K562 (cell line): ENCODE data around the gene MTF1. TPM values are rescaled to one million over a fixed set of nuclear protein-coding genes. Genes with fewer than 3 reads are reported as not detected.
A peak's percentile ranks its signal among the peaks of the same experiment; 100 is the strongest.

Source experiments
- CSDE1 ChIP-seq, 2 experiments: fragments of 450-650 bp; IDR thresholded peaks; 2 replicates each; pipeline ENCODE4 v1.6.1; 2016; ENCODE audit warnings: mild to moderate bottlenecking in 1 of 2
- ELF2 ChIP-seq: fragments of 250-450 bp; sonication (Bioruptor Pico); IDR thresholded peaks from 2 replicates; pipeline ENCODE4 v1.5.0; 2021; ENCODE audit warnings: mild to moderate bottlenecking
- FOXK2 ChIP-seq, 2 experiments: fragments of 450-650 bp; IDR thresholded peaks in 1 of 2; conservative IDR thresholded peaks in 1 of 2; 2 replicates each; pipeline ENCODE4 v1.6.1; 2016; ENCODE audit warnings: low read depth in 2 of 2, mild to moderate bottlenecking in 1 of 2
- HEY1 ChIP-seq: fragments of 250-450 bp; sonication (Bioruptor Pico); IDR thresholded peaks from 2 replicates; pipeline ENCODE4 v1.5.0; 2020; ENCODE audit warnings: mild to moderate bottlenecking, moderate library complexity, borderline replicate concordance
- KAT7 ChIP-seq: sonication (generic); formaldehyde crosslinking; IDR thresholded peaks from 2 replicates; pipeline ENCODE4 v1.8.0; 2022; ENCODE audit warnings: missing genetic modification reagents, mild to moderate bottlenecking, borderline replicate concordance
- NR1H2 ChIP-seq: sonication (generic); formaldehyde crosslinking; IDR thresholded peaks from 2 replicates; pipeline ENCODE4 v1.4.0; 2020; ENCODE audit warnings: mild to moderate bottlenecking, missing genetic modification reagents
- POLR2AphosphoS5 ChIP-seq: IDR thresholded peaks from 2 replicates; pipeline ENCODE4 v1.6.1; 2011; ENCODE audit warnings: mild to moderate bottlenecking, low read depth, low read length, moderate library complexity; ENCODE audit not compliant: control insufficient read depth, insufficient read depth
- RBM39 ChIP-seq: fragments of 200-400 bp; formaldehyde crosslinking; optimal IDR thresholded peaks from 2 replicates; pipeline ENCODE3; 2018; ENCODE audit warnings: low read depth, low read length
- TRIM24 ChIP-seq, 2 experiments: fragments of 450-650 bp; IDR thresholded peaks; 2 replicates each; pipeline ENCODE4 v1.6.1; 2016
- ZNF124 ChIP-seq: sonication (generic); formaldehyde crosslinking; IDR thresholded peaks from 2 replicates; pipeline ENCODE4 v1.8.1; 2022; ENCODE audit warnings: missing genetic modification reagents
- ZNF140 ChIP-seq: fragments of 250-450 bp; sonication (Bioruptor Pico); IDR thresholded peaks from 2 replicates; pipeline ENCODE4 v1.8.0; 2021; ENCODE audit warnings: moderate library complexity, mild to moderate bottlenecking, inconsistent platforms
- ZNF217 ChIP-seq: sonication (generic); formaldehyde crosslinking; IDR thresholded peaks from 2 replicates; pipeline ENCODE4 v1.8.0; 2022; ENCODE audit warnings: mild to moderate bottlenecking, missing genetic modification reagents
- ZNF431 ChIP-seq: sonication (generic); formaldehyde crosslinking; IDR thresholded peaks from 2 replicates; pipeline ENCODE4 v1.8.0; 2022; ENCODE audit warnings: mild to moderate bottlenecking, missing genetic modification reagents
- polyA plus RNA-seq, 8 experiments: library from polyadenylated mRNA; depleted of rRNA in 4 of 8; stranded (reverse) in 5 of 8; unstranded in 3 of 8; fragments of >200 nt; fragmentation: Nextera tagmentation in 2 of 8; fragmentation: Illumina TruSeq in 1 of 8; extraction: Ambion mirVana in 2 of 8; extraction: Trizol in 1 of 8; gene quantifications; 2 replicates each; pipeline versions ENCODE4 v1.2.1 to v1.2.3, GENCODE V29; 2011 to 2014; ENCODE audit warnings: inconsistent platforms in 1 of 8, missing spikeins in 1 of 8
- total RNA-seq, 7 experiments: library from RNA; depleted of rRNA in 6 of 7; stranded (reverse); fragments of >200 nt in 6 of 7; fragmentation: Illumina TruSeq in 2 of 7; extraction: Trizol in 2 of 7; gene quantifications; 2 replicates each; pipeline versions ENCODE4 v1.2.1 to v1.2.3, GENCODE V29; 2011 to 2021; ENCODE audit warnings: low replicate concordance in 1 of 7
- TF ChIP-seq, protein P1 (sequence below): fragments of 250-450 bp; sonication (Bioruptor Pico); IDR thresholded peaks from 2 replicates; pipeline ENCODE4 v1.9.0; 2021; ENCODE audit warnings: mild to moderate bottlenecking
- TF ChIP-seq, protein P2 (sequence below): fragments of 450-650 bp; IDR thresholded peaks from 2 replicates; pipeline ENCODE4 v1.6.1; 2017; ENCODE audit warnings: antibody characterized with exemption, mild to moderate bottlenecking
- TF ChIP-seq, protein P3 (sequence below): sonication (generic); formaldehyde crosslinking; IDR thresholded peaks from 2 replicates; pipeline ENCODE4 v1.8.0; 2022; ENCODE audit warnings: mild to moderate bottlenecking, missing genetic modification reagents
- TF ChIP-seq, protein P4 (sequence below): fragments of 250-450 bp; sonication (Bioruptor Pico); IDR thresholded peaks from 2 replicates; pipeline ENCODE4 v1.5.1; 2021; ENCODE audit warnings: mild to moderate bottlenecking

MTF1 gene
- total and polyA plus RNA-seq, 9 of the 15 experiments (the other 6 are each of a cell fraction or from before 2014, with no cell fraction given): 1.1 to 12.2 (median 4.3) TPM

DNA sequence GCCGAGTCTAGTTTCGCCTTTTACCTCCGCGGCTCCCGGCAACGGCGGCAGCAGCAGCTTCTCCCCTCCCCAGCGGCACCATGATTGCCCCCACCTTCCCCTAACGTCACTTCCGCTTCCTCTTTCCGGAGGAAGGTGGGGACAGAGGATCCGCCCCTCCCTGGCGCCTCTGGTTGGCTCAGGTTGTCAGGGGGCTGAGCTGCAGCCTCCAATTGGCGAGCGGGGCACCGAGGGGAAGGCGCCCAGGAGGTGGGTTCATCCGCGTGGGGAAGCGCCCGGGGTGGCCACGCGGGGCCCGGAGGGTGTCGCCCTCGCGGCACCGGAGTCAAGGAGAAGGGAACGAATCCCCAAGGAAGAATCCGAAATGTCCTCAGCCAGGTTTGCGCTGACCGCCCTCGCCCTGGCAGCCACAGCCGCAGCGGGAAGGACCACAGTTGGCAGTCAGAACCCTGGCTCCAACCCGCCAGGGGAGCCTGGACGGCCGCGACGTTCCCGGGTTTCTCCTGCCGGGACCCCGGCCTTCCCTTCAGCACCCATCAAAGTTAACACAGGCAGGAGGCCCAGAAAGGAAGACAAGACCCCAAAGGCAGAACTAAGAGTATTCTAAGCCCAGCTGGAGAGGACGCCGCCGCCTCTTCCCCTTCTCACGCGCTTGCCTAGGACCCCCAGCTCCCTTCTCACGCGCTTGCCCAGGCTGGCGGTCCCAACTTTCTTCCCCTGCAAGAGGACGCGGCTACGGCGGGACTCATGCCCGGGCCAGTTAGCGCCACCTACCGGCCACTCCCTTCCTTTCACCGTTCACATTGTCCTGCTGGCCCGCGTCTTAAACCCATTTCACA lies at the start of gene MTF1 (continued):
- TF ChIP-seq, protein P1, sequence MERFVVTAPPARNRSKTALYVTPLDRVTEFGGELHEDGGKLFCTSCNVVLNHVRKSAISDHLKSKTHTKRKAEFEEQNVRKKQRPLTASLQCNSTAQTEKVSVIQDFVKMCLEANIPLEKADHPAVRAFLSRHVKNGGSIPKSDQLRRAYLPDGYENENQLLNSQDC: no peak
- TF ChIP-seq HEY1 (CRISPR knock-in tag) (peak; percentile 87; the same call in 1 of the 2 replicates), ZNF124 (CRISPR knock-in tag) (no peak), NR1H2 (CRISPR knock-in tag) (no peak), KAT7 (CRISPR knock-in tag) (no peak; the same call in 1 of the 2 replicates), RBM39 (no peak), ELF2 (CRISPR knock-in tag) (peak; percentile 66; the same call in 1 of the 2 replicates), TRIM24 (IDR thresholded peaks at IDR 0.05) (peak in 1 of 2 experiments; percentile 50; a peak in 1 of 4 replicates), ZNF431 (CRISPR knock-in tag) (peak; percentile 63), ZNF217 (CRISPR knock-in tag) (no peak), POLR2AphosphoS5 (peak; percentile 47), ZNF140 (CRISPR knock-in tag) (no peak), CSDE1 (IDR thresholded peaks at IDR 0.05) (peak in 1 of 2 experiments; percentile 25; a peak in 1 of 4 replicates), FOXK2 (conservative IDR thresholded peaks at IDR 0.05 in 1 of 2, IDR thresholded peaks at IDR 0.05 in 1 of 2; ENCODE audit: low read depth in 2 of 2) (peak in 1 of 2 experiments; percentile 18; a peak in 1 of 4 replicates)
- TF ChIP-seq, protein P2, sequence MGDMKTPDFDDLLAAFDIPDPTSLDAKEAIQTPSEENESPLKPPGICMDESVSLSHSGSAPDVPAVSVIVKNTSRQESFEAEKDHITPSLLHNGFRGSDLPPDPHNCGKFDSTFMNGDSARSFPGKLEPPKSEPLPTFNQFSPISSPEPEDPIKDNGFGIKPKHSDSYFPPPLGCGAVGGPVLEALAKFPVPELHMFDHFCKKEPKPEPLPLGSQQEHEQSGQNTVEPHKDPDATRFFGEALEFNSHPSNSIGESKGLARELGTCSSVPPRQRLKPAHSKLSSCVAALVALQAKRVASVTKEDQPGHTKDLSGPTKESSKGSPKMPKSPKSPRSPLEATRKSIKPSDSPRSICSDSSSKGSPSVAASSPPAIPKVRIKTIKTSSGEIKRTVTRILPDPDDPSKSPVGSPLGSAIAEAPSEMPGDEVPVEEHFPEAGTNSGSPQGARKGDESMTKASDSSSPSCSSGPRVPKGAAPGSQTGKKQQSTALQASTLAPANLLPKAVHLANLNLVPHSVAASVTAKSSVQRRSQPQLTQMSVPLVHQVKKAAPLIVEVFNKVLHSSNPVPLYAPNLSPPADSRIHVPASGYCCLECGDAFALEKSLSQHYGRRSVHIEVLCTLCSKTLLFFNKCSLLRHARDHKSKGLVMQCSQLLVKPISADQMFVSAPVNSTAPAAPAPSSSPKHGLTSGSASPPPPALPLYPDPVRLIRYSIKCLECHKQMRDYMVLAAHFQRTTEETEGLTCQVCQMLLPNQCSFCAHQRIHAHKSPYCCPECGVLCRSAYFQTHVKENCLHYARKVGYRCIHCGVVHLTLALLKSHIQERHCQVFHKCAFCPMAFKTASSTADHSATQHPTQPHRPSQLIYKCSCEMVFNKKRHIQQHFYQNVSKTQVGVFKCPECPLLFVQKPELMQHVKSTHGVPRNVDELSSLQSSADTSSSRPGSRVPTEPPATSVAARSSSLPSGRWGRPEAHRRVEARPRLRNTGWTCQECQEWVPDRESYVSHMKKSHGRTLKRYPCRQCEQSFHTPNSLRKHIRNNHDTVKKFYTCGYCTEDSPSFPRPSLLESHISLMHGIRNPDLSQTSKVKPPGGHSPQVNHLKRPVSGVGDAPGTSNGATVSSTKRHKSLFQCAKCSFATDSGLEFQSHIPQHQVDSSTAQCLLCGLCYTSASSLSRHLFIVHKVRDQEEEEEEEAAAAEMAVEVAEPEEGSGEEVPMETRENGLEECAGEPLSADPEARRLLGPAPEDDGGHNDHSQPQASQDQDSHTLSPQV: no peak
- TF ChIP-seq, protein P3, sequence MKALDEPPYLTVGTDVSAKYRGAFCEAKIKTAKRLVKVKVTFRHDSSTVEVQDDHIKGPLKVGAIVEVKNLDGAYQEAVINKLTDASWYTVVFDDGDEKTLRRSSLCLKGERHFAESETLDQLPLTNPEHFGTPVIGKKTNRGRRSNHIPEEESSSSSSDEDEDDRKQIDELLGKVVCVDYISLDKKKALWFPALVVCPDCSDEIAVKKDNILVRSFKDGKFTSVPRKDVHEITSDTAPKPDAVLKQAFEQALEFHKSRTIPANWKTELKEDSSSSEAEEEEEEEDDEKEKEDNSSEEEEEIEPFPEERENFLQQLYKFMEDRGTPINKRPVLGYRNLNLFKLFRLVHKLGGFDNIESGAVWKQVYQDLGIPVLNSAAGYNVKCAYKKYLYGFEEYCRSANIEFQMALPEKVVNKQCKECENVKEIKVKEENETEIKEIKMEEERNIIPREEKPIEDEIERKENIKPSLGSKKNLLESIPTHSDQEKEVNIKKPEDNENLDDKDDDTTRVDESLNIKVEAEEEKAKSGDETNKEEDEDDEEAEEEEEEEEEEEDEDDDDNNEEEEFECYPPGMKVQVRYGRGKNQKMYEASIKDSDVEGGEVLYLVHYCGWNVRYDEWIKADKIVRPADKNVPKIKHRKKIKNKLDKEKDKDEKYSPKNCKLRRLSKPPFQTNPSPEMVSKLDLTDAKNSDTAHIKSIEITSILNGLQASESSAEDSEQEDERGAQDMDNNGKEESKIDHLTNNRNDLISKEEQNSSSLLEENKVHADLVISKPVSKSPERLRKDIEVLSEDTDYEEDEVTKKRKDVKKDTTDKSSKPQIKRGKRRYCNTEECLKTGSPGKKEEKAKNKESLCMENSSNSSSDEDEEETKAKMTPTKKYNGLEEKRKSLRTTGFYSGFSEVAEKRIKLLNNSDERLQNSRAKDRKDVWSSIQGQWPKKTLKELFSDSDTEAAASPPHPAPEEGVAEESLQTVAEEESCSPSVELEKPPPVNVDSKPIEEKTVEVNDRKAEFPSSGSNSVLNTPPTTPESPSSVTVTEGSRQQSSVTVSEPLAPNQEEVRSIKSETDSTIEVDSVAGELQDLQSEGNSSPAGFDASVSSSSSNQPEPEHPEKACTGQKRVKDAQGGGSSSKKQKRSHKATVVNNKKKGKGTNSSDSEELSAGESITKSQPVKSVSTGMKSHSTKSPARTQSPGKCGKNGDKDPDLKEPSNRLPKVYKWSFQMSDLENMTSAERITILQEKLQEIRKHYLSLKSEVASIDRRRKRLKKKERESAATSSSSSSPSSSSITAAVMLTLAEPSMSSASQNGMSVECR (CRISPR knock-in tag): peak; percentile 86
- TF ChIP-seq, protein P4, sequence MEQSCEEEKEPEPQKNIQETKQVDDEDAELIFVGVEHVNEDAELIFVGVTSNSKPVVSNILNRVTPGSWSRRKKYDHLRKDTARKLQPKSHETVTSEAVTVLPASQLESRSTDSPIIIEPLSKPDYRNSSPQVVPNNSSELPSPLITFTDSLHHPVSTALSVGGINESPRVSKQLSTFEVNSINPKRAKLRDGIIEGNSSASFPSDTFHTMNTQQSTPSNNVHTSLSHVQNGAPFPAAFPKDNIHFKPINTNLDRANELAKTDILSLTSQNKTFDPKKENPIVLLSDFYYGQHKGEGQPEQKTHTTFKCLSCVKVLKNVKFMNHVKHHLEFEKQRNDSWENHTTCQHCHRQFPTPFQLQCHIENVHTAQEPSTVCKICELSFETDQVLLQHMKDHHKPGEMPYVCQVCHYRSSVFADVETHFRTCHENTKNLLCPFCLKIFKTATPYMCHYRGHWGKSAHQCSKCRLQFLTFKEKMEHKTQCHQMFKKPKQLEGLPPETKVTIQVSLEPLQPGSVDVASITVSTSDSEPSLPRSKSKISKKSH (CRISPR knock-in tag): 0 out of 2 replicates have a peak, but pooled peaks have one; percentile 24
